NB4 (cell line): Measurements from ENCODE around the gene WTIP.

ENCODE experiments used
- CTCF ChIP-seq: IDR thresholded peaks from one replicate; pipeline ENCODE4 v1.5.1; 2012; ENCODE audit warnings: low read depth, low read length
- POLR2A ChIP-seq: IDR thresholded peaks from 2 replicates; pipeline ENCODE4 v1.6.1; 2011; ENCODE audit warnings: mild to moderate bottlenecking; ENCODE audit not compliant: insufficient read length; ENCODE audit errors: extremely low read depth

- TF ChIP-seq CTCF (no peak), POLR2A (no peak)
These were observed 27.0 kb downstream of the WTIP start for GRCh38 chr19:34508540-34508939.
